GM12878 (cell line): ENCODE results near the gene WWOX. TPM values are rescaled to one million over a fixed set of nuclear protein-coding genes. Genes with fewer than 3 reads are reported as not detected.
A peak's percentile ranks its signal among the peaks of the same experiment; 100 is the strongest.

ENCODE experiments used
- ATAC-seq: fragments of 200-7000 bp; cut with Tn5 transposase; 3 replicates; pipeline ENCODE4 v1.9.1; 2020; ENCODE audit warnings: mild to moderate bottlenecking, moderate library complexity
- BruUV-seq: library from RNA; stranded (reverse); fragments of 400-500 nt; replicated peaks from 2 replicates; lab custom pipeline; 2021; lab: Mats Ljungman, UMichigan
- CTCF ChIA-PET: fragments of 300-600 bp; sonication (Branson Sonifier 250); formaldehyde crosslinking; extraction: SDS; loops from one replicate; lab custom pipeline; 2021; ENCODE audit warnings: inconsistent platforms; lab: Yijun Ruan, JAX
- POLR2A ChIA-PET: fragments of 350-600 bp; formaldehyde crosslinking; extraction: SDS; loops from one replicate; lab custom pipeline; 2021; ENCODE audit warnings: inconsistent platforms; lab: Charles Lee
- RAD21 ChIA-PET: fragments of 300-600 bp; sonication (Branson Sonifier 250); formaldehyde crosslinking; loops from one replicate; lab custom pipeline; 2023; ENCODE audit warnings: antibody characterized with exemption; ENCODE audit not compliant: unreplicated experiment; lab: Charles Lee
- SMC1A ChIA-PET: fragments of 300-600 bp; sonication (Branson Sonifier 250); formaldehyde crosslinking; loops from one replicate; lab custom pipeline; 2023; ENCODE audit not compliant: unreplicated experiment, uncharacterized antibody; lab: Charles Lee
- DNase-seq: peaks from one replicate; pipeline ENCODE4 v3.0.0-alpha.2; 2011; ENCODE audit warnings: low read depth, low spot score
- FAIRE-seq: peaks from 3 replicates; lab custom pipeline; 2011; peaks lifted over from hg19 to GRCh38; lab: Jason Lieb, UNC
- H2AFZ ChIP-seq: 2 replicates; pipeline ENCODE4 v1.6.0; 2011; ENCODE audit warnings: low read depth, low read length, control low read depth; ENCODE audit not compliant: control insufficient read depth
- H3K27ac ChIP-seq: 2 replicates; pipeline ENCODE4 v1.5.1; 2011; ENCODE audit warnings: control low read depth; ENCODE audit not compliant: control insufficient read depth, insufficient read depth
- H3K27me3 ChIP-seq, 2 experiments: replicated peaks in 1 of 2; 2 replicates each; pipeline versions ENCODE4 v1.6.0 to v1.6.1; 2011; ENCODE audit warnings: low read length in 1 of 2; ENCODE audit not compliant: control insufficient read depth in 2 of 2, insufficient read depth in 2 of 2
- H3K36me3 ChIP-seq, 2 experiments: 2 replicates each; pipeline ENCODE4 v1.5.1; 2011; ENCODE audit warnings: low read length in 1 of 2; ENCODE audit not compliant: control insufficient read depth in 2 of 2, insufficient read depth in 2 of 2
- H3K4me1 ChIP-seq: 2 replicates; pipeline ENCODE4 v1.6.1; 2011; ENCODE audit warnings: mild to moderate bottlenecking, low read length, moderate library complexity, mixed read lengths; ENCODE audit not compliant: control insufficient read depth, insufficient read depth
- H3K4me2 ChIP-seq: 2 replicates; pipeline ENCODE4 v1.6.0; 2011; ENCODE audit warnings: control low read depth; ENCODE audit not compliant: control insufficient read depth, insufficient read depth
- H3K4me3 ChIP-seq: fragments of 200-600 bp; sonication (generic); 2 replicates; pipeline ENCODE4 v1.5.1; 2016
- H3K79me2 ChIP-seq: 2 replicates; pipeline ENCODE4 v1.6.0; 2011; ENCODE audit warnings: low read length; ENCODE audit not compliant: control insufficient read depth, insufficient read depth
- H3K9ac ChIP-seq: 2 replicates; pipeline ENCODE4 v1.8.0; 2011; ENCODE audit warnings: low read length, control low read depth, mixed read lengths; ENCODE audit not compliant: control insufficient read depth, insufficient read depth
- H3K9me3 ChIP-seq: replicated peaks from 3 replicates; pipeline ENCODE4 v1.5.1; 2011; ENCODE audit warnings: mild to moderate bottlenecking, low read length; ENCODE audit not compliant: control insufficient read depth, insufficient read depth
- H4K20me1 ChIP-seq: 2 replicates; pipeline ENCODE4 v1.6.0; 2011; ENCODE audit not compliant: control insufficient read depth, insufficient read depth
- ETV6 ChIP-seq, 2 experiments: fragments of 450-650 bp in 1 of 2; IDR thresholded peaks in 1 of 2; conservative IDR thresholded peaks in 1 of 2; 2 replicates each; pipeline ENCODE4 v1.6.1; 2014; ENCODE audit warnings: antibody characterized with exemption in 1 of 2, borderline replicate concordance in 1 of 2, low read depth in 1 of 2, mild to moderate bottlenecking in 1 of 2, moderate library complexity in 1 of 2
- HDAC6 ChIP-seq: fragments of 200-600 bp; sonication (generic); IDR thresholded peaks from one replicate; pipeline ENCODE4 v1.8.0; 2017; ENCODE audit warnings: antibody characterized with exemption; ENCODE audit not compliant: unreplicated experiment
- MYB ChIP-seq: fragments of 150-350 bp; IDR thresholded peaks from 2 replicates; pipeline ENCODE4 v1.6.1; 2014; ENCODE audit warnings: mild to moderate bottlenecking, low read depth, low read length, borderline replicate concordance
- RCOR1 ChIP-seq: conservative IDR thresholded peaks from 2 replicates; pipeline ENCODE4 v1.6.1; 2012; ENCODE audit warnings: low read depth, low read length, improper control_type of control experiment
- SPI1 ChIP-seq: IDR thresholded peaks from 2 replicates; pipeline ENCODE4 v1.6.1; 2011; ENCODE audit warnings: low read depth, mild to moderate bottlenecking, low read length, moderate library complexity, borderline replicate concordance; ENCODE audit not compliant: insufficient read depth
- ZNF274 ChIP-seq: IDR thresholded peaks from one replicate; pipeline ENCODE4 v1.8.0; 2011; ENCODE audit not compliant: insufficient read length, insufficient read depth
- WGBS: methylation state at CpG from one replicate; pipeline ENCODE4 v1.1.6; 2016; ENCODE audit warnings: low lambda C conversion rate; ENCODE audit not compliant: insufficient replicate concordance, insufficient coverage; ENCODE audit errors: missing lambda C conversion rate; 5-methylcytosine and 5-hydroxymethylcytosine counted together
- in situ Hi-C: fragments of 300-500 bp; cut with MboI; formaldehyde crosslinking; loops from 9 replicates; pipeline ENCODE4 v1.14.3; 2018; ENCODE audit warnings: mixed read lengths
- intact Hi-C: fragments of 100-400 bp; cut with micrococcal nuclease; formaldehyde crosslinking; loops from one replicate; pipeline ENCODE4 v1.14.2; 2022; ENCODE audit not compliant: unreplicated experiment
- polyA plus RNA-seq, 11 experiments: library from polyadenylated mRNA; depleted of rRNA in 4 of 11; unstranded in 6 of 11; stranded (reverse) in 5 of 11; fragments of >200 nt; fragmentation: Nextera tagmentation in 4 of 11; fragmentation: Illumina TruSeq in 1 of 11; extraction: Ambion mirVana in 4 of 11; extraction: Trizol in 1 of 11; gene quantifications; 1 replicate in 1 of 11; 2 replicates in 10 of 11; pipeline versions ENCODE4 v1.2.1 to v1.2.3, GENCODE V29; 2011 to 2016; ENCODE audit warnings: inconsistent platforms in 2 of 11, missing spikeins in 2 of 11, low read depth in 1 of 11
- total RNA-seq, 4 experiments: library from RNA; depleted of rRNA in 3 of 4; stranded (reverse); fragments of >200 nt in 3 of 4; fragmentation: Illumina TruSeq in 1 of 4; extraction: Trizol in 1 of 4; gene quantifications; 2 replicates each; pipeline versions ENCODE4 v1.2.1 to v1.2.3, GENCODE V29; 2013 to 2021
- TF ChIP-seq, protein P1 (sequence below): fragments of 450-650 bp; IDR thresholded peaks from 2 replicates; pipeline ENCODE4 v1.6.1; 2017; ENCODE audit warnings: antibody characterized with exemption, mild to moderate bottlenecking, moderate library complexity

WWOX gene
- total and polyA plus RNA-seq, 10 of the 15 experiments (the other 5 are each of a cell fraction or from before 2014, with no cell fraction given), result 2.8 to 24.4 (median 17.8) TPM

DNA sequence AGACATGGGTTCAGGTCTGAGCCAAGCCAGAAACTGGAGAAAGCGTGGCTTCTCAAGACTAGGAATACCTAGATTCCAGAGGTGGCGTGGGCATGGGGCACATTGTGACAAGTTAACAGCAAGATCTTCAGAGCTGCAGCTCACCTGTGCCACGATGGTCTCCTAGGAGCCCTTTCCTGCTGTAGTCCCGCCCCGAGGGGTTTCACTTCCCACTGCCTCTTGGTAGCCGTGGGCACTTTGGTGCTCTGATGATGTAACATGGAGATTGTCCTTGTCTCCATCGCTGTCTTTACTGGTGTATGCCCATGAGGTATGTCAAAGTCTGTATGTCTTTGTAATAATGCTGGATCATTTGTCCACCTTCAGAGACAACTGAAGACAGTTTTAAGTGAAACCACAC, 89.7 kb downstream of the WWOX start:
- peak; percentile 27; the same call in 1 of the 3 replicates for ATAC-seq
- H4K20me1 ChIP-seq, result no peaks in the 10 kb centered on the region
- ChIA-PET POLR2A (no interaction called here), SMC1A (no interaction called here), CTCF (no interaction called here), RAD21 (no interaction called here)
- H3K9me3 ChIP-seq, result no peaks in the 10 kb centered on the region
- H3K4me3 ChIP-seq, result no peak overlapping the region
- H2AFZ ChIP-seq, result no peak overlapping the region
- H3K79me2 ChIP-seq, result no peaks in the 10 kb centered on the region
- in situ Hi-C loops, result no loop called here
- intact Hi-C loops, result no loop called here
- 47% methylated on average over 7 of the region's 7 CpGs for WGBS
- BruUV-seq, result no TSS peak
- DNase-seq, result no peak
- no peak overlapping the region for H3K4me2 ChIP-seq
- no peaks in the 10 kb centered on the region for H3K36me3 ChIP-seq
- no peak overlapping the region for H3K27ac ChIP-seq
- no peaks in the 10 kb centered on the region; the same call in 1 of the 2 replicates for H3K4me1 ChIP-seq
- no peak for FAIRE-seq
- no peak overlapping the region for H3K9ac ChIP-seq
- H3K27me3 ChIP-seq, result no peaks in the 10 kb centered on the region
- TF ChIP-seq RCOR1 (no peak), ZNF274 (no peak), HDAC6 (no peak), ETV6 (conservative IDR thresholded peaks at IDR 0.05 in 1 of 2, IDR thresholded peaks at IDR 0.05 in 1 of 2; ENCODE audit: borderline replicate concordance in 1 of 2, low read depth in 1 of 2) (no peak), MYB (no peak), SPI1 (peak; percentile 41; the same call in 1 of the 2 replicates)
- TF ChIP-seq, protein P1, sequence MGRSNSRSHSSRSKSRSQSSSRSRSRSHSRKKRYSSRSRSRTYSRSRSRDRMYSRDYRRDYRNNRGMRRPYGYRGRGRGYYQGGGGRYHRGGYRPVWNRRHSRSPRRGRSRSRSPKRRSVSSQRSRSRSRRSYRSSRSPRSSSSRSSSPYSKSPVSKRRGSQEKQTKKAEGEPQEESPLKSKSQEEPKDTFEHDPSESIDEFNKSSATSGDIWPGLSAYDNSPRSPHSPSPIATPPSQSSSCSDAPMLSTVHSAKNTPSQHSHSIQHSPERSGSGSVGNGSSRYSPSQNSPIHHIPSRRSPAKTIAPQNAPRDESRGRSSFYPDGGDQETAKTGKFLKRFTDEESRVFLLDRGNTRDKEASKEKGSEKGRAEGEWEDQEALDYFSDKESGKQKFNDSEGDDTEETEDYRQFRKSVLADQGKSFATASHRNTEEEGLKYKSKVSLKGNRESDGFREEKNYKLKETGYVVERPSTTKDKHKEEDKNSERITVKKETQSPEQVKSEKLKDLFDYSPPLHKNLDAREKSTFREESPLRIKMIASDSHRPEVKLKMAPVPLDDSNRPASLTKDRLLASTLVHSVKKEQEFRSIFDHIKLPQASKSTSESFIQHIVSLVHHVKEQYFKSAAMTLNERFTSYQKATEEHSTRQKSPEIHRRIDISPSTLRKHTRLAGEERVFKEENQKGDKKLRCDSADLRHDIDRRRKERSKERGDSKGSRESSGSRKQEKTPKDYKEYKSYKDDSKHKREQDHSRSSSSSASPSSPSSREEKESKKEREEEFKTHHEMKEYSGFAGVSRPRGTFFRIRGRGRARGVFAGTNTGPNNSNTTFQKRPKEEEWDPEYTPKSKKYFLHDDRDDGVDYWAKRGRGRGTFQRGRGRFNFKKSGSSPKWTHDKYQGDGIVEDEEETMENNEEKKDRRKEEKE, result no peak
- TF ChIP-seq, all 136 proteins: peak for 1
